Liver (tissue), 9 donors: ENCODE measurements around the gene RBM20. TPM values are rescaled to one million over a fixed set of nuclear protein-coding genes. Genes with fewer than 3 reads are reported as not detected.

Experiments used
- DNase-seq: peaks from one replicate; pipeline ENCODE4 v3.0.0-alpha.2; 2017; ENCODE audit warnings: low spot score
- H3K27ac ChIP-seq, 2 donors: one replicate each; pipeline ENCODE4 v1.7.0; 2013; ENCODE audit warnings: inconsistent platforms in 2 of 2, low read length in 2 of 2, control low read depth in 1 of 2, low read depth in 1 of 2, mild to moderate bottlenecking in 1 of 2
- H3K27me3 ChIP-seq, 4 donors: one replicate each; pipeline versions ENCODE4 v1.6.1 to v1.7.0; 2013; ENCODE audit warnings: low read length in 3 of 4, inconsistent platforms in 1 of 4, mild to moderate bottlenecking in 1 of 4, moderate library complexity in 1 of 4; ENCODE audit not compliant: control insufficient read depth in 4 of 4, insufficient read depth in 4 of 4
- H3K36me3 ChIP-seq, 4 donors: one replicate each; pipeline versions ENCODE4 v1.6.1 to v1.7.0; 2013; ENCODE audit warnings: low read length in 3 of 4, mild to moderate bottlenecking in 3 of 4, low read depth in 1 of 4, moderate library complexity in 1 of 4; ENCODE audit not compliant: control insufficient read depth in 4 of 4, insufficient read depth in 3 of 4
- H3K4me1 ChIP-seq, 4 donors: one replicate each; pipeline versions ENCODE4 v1.6.1 to v1.7.0; 2013; ENCODE audit warnings: low read length in 3 of 4, mild to moderate bottlenecking in 3 of 4, moderate library complexity in 1 of 4; ENCODE audit not compliant: control insufficient read depth in 4 of 4, insufficient read depth in 4 of 4
- H3K4me3 ChIP-seq, 3 donors: one replicate each; pipeline versions ENCODE4 v1.6.1 to v1.7.0; 2013; ENCODE audit warnings: low read length in 3 of 3, control low read depth in 1 of 3, low read depth in 1 of 3, mild to moderate bottlenecking in 1 of 3
- H3K9ac ChIP-seq, 2 donors: one replicate each; pipeline ENCODE4 v1.7.0; 2013; ENCODE audit warnings: low read length in 2 of 2, mild to moderate bottlenecking in 2 of 2, moderate library complexity in 2 of 2, control low read depth in 1 of 2, low read depth in 1 of 2
- H3K9me3 ChIP-seq, 4 donors: one replicate each; pipeline versions ENCODE4 v1.6.1 to v1.7.0; 2013; ENCODE audit warnings: low read length in 3 of 4; ENCODE audit not compliant: control insufficient read depth in 4 of 4
- CTCF ChIP-seq: fragments of 150-350 bp; IDR thresholded peaks from 2 replicates; pipeline ENCODE4 v1.5.1; 2017; ENCODE audit warnings: improper control_type of control experiment, low read depth, low read length; ENCODE audit not compliant: missing input control
- EGR1 ChIP-seq, 2 donors: IDR thresholded peaks; 2 replicates each; pipeline ENCODE4 v1.6.1; 2016 to 2018; ENCODE audit warnings: antibody characterized with exemption in 2 of 2, low read depth in 2 of 2
- FOXA1 ChIP-seq: IDR thresholded peaks from 2 replicates; pipeline ENCODE4 v1.6.1; 2016; ENCODE audit warnings: antibody characterized with exemption
- FOXA2 ChIP-seq: IDR thresholded peaks from 2 replicates; pipeline ENCODE4 v1.6.1; 2016; ENCODE audit warnings: antibody characterized with exemption
- GABPA ChIP-seq, 2 donors: IDR thresholded peaks in 1 of 2; conservative IDR thresholded peaks in 1 of 2; 2 replicates each; pipeline ENCODE4 v1.6.1; 2016; ENCODE audit warnings: antibody characterized with exemption in 2 of 2, mild to moderate bottlenecking in 1 of 2, moderate library complexity in 1 of 2
- HNF4A ChIP-seq, 2 donors: conservative IDR thresholded peaks; 2 replicates each; pipeline ENCODE4 v1.6.1; 2016; ENCODE audit warnings: antibody characterized with exemption in 2 of 2, mild to moderate bottlenecking in 2 of 2
- HNF4G ChIP-seq: IDR thresholded peaks from 2 replicates; pipeline ENCODE4 v1.6.1; 2016; ENCODE audit warnings: antibody characterized with exemption
- JUND ChIP-seq, 2 donors: IDR thresholded peaks; 2 replicates each; pipeline ENCODE4 v1.6.1; 2016; ENCODE audit warnings: antibody characterized with exemption in 2 of 2
- MAX ChIP-seq: IDR thresholded peaks from 2 replicates; pipeline ENCODE4 v1.6.1; 2016; ENCODE audit warnings: antibody characterized with exemption
- RAD21 ChIP-seq, 2 donors: IDR thresholded peaks; 2 replicates each; pipeline ENCODE4 v1.6.1; 2016; ENCODE audit warnings: antibody characterized with exemption in 2 of 2, mild to moderate bottlenecking in 2 of 2
- REST ChIP-seq: IDR thresholded peaks from 2 replicates; pipeline ENCODE4 v1.6.1; 2016; ENCODE audit warnings: antibody characterized with exemption, mild to moderate bottlenecking
- RXRA ChIP-seq, 2 donors: IDR thresholded peaks; 2 replicates each; pipeline ENCODE4 v1.6.1; 2017 to 2018; ENCODE audit warnings: antibody characterized with exemption in 2 of 2, mild to moderate bottlenecking in 1 of 2
- SP1 ChIP-seq: IDR thresholded peaks from 2 replicates; pipeline ENCODE4 v1.6.1; 2018; ENCODE audit warnings: antibody characterized with exemption, mild to moderate bottlenecking
- TAF1 ChIP-seq: conservative IDR thresholded peaks from 2 replicates; pipeline ENCODE4 v1.6.1; 2016; ENCODE audit warnings: antibody characterized with exemption, mild to moderate bottlenecking
- WGBS: extraction: QIAGEN DNeasy Blood & Tissue Kit; methylation state at CpG from one replicate; pipeline ENCODE4 v1.1.7; 2013; 5-methylcytosine and 5-hydroxymethylcytosine counted together
- polyA plus RNA-seq, 2 donors: library from polyadenylated mRNA; stranded (reverse) in 1 of 2; unstranded in 1 of 2; fragments of 200-250 nt in 1 of 2; fragments of >200 nt in 1 of 2; fragmentation: Nextera tagmentation in 1 of 2; extraction: Ambion mirVana in 1 of 2; gene quantifications; one replicate each; pipeline versions ENCODE4 v1.2.1 to v1.2.3, GENCODE V29; 2013 to 2015
- total RNA-seq, 2 donors: library from RNA; depleted of rRNA; stranded (reverse); fragments of >200 nt; gene quantifications; one replicate each; pipeline ENCODE4 v1.2.3, GENCODE V29; 2014
- TF ChIP-seq, protein P1 (sequence below): IDR thresholded peaks from 2 replicates; pipeline ENCODE4 v1.6.1; 2016; ENCODE audit warnings: antibody characterized with exemption
- donor health status: healthy.
- donor health status: healthy.
- donor health status: healthy.
- donor health status: healthy.
- donor health status: healthy.

The RBM20 gene
- total and polyA plus RNA-seq, 4 donors, result 0.03 to 0.08 (median 0.05) TPM; not detected in 1

DNA sequence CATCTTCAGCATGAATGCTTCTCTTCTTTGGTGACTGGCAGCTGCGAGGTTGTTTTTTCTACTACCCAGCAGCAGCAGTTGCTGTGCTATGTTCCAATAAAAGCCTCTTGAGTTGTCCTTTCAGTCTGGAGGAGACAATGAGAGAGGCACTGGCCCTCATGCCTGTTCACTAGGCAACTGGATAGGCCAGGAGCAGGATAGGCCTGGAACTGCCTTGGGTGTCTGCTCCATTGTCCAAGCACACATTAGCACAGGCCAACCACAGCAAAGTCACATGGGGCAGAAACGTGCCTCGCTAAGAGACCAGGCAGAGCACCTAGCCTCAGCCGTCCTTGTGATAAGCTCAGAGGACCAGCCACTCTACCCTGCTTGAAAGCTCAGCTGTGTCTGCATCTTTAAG is 150.7 kb downstream of the RBM20 start (continued):
- no peak for TF ChIP-seq REST

DNA sequence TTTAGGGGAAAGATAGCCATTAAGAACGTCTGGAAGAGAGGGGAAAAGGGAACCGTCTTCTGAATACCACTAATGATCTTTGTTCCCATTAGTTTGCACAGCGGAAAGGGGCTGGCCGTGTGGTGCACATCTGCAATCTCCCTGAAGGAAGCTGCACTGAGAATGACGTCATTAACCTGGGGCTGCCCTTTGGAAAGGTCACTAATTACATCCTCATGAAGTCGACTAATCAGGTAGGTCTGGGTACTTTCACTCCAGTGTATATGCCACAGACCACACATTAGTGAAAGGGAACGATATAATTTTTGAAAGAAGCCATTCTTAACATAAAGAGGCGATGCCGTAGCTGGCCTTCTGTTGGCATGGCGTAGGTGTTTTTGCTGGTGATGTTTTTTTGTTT is 153.3 kb downstream of the RBM20 start:
- no peak for TF ChIP-seq FOXA2
- no peak for TF ChIP-seq SP1
- no peak for TF ChIP-seq HNF4G
- peaks cover 2 to 16% (median 9%) of the 10 kb centered on the region in 4 donors for H3K4me1 ChIP-seq
- H3K9me3 ChIP-seq, result no peaks in the 10 kb centered on the region
- H3K27me3 ChIP-seq, result no peaks in the 10 kb centered on the region
- H3K9ac ChIP-seq, result no peak overlapping the region
- H3K4me3 ChIP-seq, result no peak overlapping the region
- no peaks in the 10 kb centered on the region for H3K36me3 ChIP-seq
- H3K27ac ChIP-seq, result no peak overlapping the region
- WGBS, result 71% methylated on average over 10 of the region's 10 CpGs
- DNase-seq, result no peak

GRCh38 chr10:110798340-110798739 is 154.2 kb downstream of the RBM20 start:
- Histone ChIP-seq H3K27me3 (no peaks in the 10 kb centered on the region), H3K9ac (no peak overlapping the region)
- whole genome bisulfite sequencing, result 98% methylated on average over 2 of the region's 2 CpGs

DNA sequence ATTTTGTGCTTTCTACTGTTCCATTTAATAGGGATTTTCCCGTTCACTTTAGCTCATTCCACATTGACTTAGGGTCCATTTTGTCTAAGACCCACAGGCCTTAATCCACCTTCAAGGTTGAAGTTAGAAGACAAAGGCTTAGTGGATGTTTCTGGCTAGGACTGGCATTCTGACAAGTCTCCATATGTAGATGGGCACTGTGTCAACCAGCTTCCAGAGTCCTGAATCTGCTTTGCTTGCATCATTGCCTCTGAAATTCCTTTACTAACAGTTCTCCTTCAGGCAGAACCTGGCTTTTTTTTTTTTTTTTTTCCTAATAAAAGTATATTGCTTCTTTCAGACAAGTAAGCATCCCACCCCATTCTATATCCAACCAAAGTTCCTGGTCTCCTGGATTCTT is 158.0 kb downstream of the RBM20 start:
- Histone ChIP-seq H3K27ac (no peak overlapping the region), H3K4me1 (peaks cover 1 to 16% (median 8%) of the 10 kb centered on the region in 4 donors), H3K9me3 (no peaks in the 10 kb centered on the region), H3K27me3 (no peaks in the 10 kb centered on the region), H3K9ac (no peak overlapping the region), H3K36me3 (no peaks in the 10 kb centered on the region), H3K4me3 (no peak overlapping the region)
- no peak for DNase-seq
- WGBS, result 96% methylated on average over 1 of the region's 1 CpG
- TF ChIP-seq, protein P1, sequence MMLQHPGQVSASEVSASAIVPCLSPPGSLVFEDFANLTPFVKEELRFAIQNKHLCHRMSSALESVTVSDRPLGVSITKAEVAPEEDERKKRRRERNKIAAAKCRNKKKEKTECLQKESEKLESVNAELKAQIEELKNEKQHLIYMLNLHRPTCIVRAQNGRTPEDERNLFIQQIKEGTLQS, result no peak
- TF ChIP-seq FOXA2 (no peak), EGR1 (IDR thresholded peaks at IDR 0.05; ENCODE audit: low read depth in 2 of 2) (no peak), FOXA1 (no peak), CTCF (no peak), REST (no peak), MAX (no peak), TAF1 (no peak), SP1 (no peak), RXRA (IDR thresholded peaks at IDR 0.05) (no peak), RAD21 (IDR thresholded peaks at IDR 0.05) (no peak), JUND (IDR thresholded peaks at IDR 0.05) (no peak), GABPA (IDR thresholded peaks at IDR 0.05 in 1 of 2, conservative IDR thresholded peaks at IDR 0.05 in 1 of 2) (no peak)

More at GRCh38 chr10:110798340-110798739, 154.2 kb downstream of the RBM20 start:
- Histone ChIP-seq H3K4me3 (no peak overlapping the region), H3K36me3 (no peaks in the 10 kb centered on the region), H3K9me3 (no peaks in the 10 kb centered on the region), H3K4me1 (peaks cover 2 to 13% (median 9%) of the 10 kb centered on the region in 4 donors), H3K27ac (no peak overlapping the region)
- DNase-seq, result no peak
- TF ChIP-seq SP1 (no peak), JUND (IDR thresholded peaks at IDR 0.05) (no peak), EGR1 (IDR thresholded peaks at IDR 0.05; ENCODE audit: low read depth in 2 of 2) (no peak), RXRA (IDR thresholded peaks at IDR 0.05) (no peak), HNF4G (no peak), HNF4A (conservative IDR thresholded peaks at IDR 0.05) (no peak)
- TF ChIP-seq, protein P1, result no peak
